HG03521 (cell line): ENCODE measurements around the gene LLGL2.

ENCODE experiments used
- ATAC-seq: cut with Tn5 transposase; IDR thresholded peaks from one replicate; pipeline ENCODE4 v1.9.1; 2021; ENCODE audit warnings: mild to moderate bottlenecking, moderate library complexity; ENCODE audit not compliant: unreplicated experiment

The LLGL2 gene

DNA sequence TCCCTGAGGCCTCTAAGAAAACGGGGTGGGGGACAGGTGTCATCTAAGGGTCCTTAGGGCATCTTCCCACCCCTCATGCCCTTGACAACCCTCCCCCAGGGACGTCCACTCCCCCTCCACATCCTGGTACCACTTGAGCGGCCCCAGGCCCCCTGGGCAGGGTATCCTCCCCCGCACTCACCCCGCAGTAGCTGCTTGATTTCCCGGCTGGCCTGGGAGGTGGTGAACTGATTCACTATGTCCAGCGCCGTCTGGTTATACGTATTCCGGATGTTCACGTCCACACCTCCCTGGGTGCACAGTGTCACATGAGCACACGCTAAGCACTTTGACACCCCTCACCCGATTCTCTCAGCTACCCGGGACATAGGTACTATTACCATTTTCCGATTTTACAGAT lies 19.9 kb upstream of the LLGL2 start:
- no peak for ATAC-seq

DNA sequence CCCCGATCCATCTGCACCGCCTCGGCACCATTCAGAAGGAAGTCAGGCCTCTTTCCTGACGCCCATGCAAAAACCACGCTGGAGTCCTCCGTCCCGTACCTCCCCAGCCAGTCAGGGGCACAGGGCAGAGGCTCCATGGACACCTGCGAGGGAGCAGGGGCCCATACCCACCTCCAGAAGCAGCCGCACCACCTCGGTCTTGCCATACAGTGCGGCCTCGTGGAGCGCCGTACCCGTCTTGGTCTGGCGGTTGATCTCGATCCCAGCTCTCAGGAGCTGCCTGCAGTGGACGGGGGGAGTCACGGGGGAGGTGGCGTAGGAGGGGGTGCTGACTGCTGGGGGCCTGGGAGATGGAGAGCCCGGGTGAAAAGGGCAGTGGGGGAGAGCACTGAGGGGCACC lies 19.4 kb upstream of the LLGL2 start:
- ATAC-seq = no peak

DNA sequence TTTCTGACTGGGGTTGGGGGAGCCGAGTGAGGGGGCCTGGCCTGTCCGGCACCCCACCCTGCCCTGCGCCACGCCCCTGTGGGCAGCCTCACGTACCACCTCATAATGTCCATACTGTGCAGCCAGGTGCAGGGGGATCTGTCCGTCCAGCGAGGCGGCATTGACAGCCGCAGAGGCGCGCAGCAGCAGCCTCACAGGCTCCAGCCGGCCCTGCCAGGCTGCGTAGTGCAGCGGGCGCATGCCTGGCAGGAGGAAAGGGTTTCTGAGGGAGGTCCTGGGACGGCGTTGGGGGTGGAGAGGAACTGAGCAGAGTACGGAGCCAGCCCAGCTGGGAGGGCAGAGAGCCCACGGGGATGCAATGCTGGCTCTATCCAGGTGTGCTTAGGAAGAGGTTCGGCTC lies 18.6 kb upstream of the LLGL2 start:
- ATAC-seq = no peak

DNA sequence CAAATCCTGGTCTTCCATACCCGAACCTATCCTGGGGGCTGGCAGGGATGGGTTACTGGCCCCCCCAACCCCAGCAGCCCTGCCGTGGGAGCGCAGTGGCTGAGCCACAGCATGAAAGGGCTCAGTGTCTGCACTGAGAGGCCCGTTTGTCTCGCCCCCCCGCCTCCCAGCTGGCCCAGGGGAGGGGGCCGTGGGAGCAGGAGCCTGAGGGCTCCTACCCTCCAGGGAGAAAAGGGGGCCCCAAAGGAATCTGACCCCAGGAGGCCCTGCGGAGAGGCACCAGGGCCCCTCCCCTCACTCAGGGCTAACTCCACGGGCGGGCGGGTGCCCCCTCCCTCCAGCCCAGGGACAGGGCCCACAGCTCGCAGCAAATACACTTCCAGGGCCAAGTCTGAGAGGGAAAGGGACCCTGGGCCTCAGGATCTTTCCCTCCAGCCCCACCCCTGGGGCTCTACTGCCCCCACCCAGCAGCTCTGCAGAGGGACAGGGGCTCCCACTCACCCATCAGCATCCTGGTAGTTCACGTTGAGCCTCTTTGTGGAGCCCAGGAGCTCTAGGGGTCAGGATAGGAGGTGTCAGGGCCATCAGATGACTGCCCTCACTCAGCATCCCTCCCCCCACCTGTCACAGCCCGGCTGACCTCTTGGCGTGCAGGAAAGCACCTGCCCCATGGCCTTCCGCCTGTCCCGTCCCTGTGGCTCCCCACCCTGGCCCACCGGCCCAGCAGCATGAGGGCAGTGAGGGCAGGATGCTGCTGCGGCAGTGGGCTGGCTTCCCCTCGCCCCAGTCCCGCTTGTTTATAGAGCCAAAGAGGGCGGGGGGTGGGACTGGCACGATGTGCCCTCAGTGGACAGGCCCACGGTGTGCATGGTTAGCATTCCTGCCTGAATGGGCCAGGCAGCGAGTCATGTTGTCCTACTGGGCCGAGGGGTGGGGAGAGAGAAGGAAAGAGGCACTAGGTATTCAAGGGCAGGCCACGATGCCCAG lies 17.5 kb upstream of the LLGL2 start:
- no peak for ATAC-seq

- ATAC-seq = no peak
Measured at GRCh38 chr17:75508931-75509361, 16.6 kb upstream of the LLGL2 start.

DNA sequence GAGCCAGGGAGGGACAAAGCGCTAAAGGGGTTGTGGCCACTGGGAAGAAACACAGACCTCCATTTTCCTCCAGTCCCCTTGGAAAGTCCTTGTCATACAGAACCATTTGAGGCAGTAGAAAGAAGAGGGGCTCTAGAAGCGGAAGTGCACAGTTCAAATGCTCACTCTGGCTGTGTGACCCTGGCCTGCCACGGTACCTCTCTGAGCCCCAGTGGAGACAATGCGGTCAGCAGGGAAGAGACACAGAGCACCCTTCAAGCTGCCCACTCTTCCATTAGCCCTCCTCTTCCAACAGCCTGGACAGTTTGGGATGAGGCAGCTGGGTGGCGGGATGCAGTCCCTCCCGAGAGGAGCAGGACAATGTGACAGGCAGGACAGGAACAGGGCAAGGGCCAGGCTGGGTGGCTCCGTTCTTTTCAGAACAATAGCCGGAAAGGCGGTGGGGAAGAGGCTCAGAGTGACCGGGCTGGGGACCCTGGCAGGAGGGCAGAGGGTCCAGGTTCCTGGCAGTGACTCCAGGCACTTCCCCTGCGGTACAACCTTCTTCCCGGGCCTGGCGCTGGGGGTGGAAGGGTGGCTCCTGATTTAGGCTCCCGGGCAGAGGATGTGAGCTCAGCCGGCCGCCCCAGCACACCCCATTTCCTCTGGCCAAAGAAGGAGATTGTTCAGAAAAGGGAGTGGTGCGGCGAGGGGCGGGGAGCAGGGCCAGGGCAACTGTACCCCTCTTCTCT lies 15.8 kb upstream of the LLGL2 start:
- no peak for ATAC-seq

- ATAC-seq = no peak
Measured at GRCh38 chr17:75511270-75511609, 14.3 kb upstream of the LLGL2 start.

DNA sequence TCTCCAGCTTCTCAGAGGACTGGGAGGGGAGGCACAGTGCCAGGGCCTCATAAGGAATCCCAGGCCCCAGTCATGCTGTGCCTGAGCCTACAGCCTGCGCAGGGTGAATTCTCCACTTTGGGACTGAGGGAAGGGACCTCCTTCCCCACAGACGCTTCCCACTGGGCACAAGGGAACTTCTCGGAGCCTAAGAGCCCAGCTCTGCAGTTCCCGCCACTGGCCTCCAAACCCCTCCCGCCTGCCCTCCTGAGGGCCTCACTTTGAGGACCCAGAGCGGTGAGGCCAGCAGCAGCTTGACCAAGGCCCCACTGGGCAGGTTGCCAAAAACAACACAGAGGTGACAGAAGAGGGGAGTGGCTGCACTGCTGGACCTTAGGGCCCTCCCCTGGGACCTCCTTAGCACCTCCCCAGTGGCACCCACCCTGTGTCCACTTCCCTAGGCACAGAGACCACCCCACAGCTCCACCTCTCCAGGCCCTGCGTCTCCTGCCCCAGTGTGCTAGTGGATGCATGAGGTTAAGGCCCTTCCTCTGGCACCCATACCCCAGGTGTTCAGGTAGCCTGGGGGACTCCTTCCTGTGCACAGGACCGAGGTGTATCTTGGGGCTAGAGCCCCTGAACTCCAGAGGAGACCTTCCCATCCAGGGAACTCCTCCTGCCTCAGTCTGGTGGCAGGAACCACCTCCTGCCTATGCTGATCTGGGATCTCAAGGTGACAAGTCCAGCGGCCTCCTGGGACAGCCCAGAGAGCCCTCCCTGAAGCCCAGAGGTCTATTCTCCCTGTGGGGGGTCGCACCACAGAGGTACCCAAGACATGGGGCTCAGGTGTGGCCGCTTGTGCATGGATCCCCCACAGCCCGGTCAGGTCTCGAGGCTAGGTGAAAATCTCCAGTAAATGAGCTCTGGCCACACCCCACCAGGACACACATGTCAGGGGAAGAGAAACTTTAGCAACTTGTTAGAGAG lies 13.6 kb upstream of the LLGL2 start:
- ATAC-seq = no peak

GRCh38 chr17:75512926-75513640 lies 12.4 kb upstream of the LLGL2 start:
- ATAC-seq = no peak

- ATAC-seq = no peak
Measured at GRCh38 chr17:75513641-75514000, 11.9 kb upstream of the LLGL2 start.

- ATAC-seq = no peak
Measured at GRCh38 chr17:75514299-75514918, 11.1 kb upstream of the LLGL2 start.

DNA sequence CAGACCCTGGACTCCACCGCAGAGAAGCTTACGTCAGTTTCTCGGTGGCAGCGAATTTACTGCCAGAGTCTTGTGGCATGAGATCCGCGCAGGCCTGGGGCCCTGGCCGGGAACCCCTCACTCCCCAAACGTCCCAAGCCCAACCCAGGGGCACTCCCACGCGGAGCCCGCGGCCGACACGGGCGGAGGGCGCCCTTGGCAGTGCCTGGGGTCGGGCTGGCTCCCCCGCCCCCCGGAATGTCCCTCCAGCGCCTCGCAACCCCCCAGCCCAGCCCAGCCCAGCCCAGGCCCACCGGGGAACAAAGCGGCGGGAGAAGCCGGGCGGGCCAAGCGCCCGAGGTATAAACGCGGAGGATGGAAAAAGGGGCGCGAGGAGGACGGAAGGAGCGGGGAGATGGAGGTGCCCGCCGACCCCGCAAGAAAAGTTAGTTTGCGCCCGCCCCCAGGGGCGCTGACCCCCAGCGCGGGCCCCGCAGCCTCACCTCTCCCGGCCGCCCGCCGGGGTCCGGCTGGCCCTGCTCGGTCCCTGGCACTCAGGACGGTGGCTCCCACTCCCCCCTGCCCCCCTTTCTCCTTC lies 10.5 kb upstream of the LLGL2 start:
- ATAC-seq = no peak

DNA sequence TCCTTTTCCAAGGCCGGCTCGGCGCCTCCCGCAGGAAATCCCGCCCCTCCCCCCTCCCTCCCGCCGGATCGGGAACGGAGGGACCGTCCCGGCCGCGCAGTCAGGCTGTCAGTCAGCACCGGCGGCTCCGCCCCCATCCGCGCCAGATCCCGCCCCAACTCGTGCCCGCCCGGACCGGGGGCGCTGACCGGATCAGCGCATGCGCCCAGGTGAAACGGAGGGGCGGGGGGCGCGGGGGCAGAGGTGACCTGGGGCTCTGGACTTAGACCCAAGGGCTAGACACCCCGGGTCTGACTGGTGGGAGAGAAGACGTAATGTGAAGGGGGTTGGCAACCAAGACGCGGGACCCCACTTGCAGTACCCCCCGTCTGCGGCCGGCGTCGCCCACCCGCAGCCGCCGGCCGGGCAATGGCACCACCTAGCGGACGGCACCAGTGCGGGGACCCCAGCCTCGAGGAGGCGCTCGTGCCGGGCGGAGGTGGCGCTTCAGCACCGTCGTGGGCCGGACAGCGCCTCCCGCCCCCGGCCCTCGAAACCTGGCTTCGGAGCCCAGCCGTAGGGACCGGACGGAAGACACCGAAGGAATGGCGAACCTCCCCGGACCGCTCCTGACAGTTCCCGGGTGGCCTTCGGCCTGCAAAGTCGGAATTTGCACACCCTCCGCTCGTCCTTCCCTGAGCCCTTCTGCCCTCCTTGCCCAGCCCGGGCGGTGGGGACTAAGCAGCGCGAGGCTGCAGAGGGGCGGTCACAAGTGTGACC lies 9.8 kb upstream of the LLGL2 start, which contains the start of gene CASKIN2:
Gene CASKIN2, minus strand, starts transcription at position 42 of the 759 bp plus-strand sequence. CDS start 1,733 bp downstream, outside the sequence.
- ATAC-seq = peak; percentile 34

DNA sequence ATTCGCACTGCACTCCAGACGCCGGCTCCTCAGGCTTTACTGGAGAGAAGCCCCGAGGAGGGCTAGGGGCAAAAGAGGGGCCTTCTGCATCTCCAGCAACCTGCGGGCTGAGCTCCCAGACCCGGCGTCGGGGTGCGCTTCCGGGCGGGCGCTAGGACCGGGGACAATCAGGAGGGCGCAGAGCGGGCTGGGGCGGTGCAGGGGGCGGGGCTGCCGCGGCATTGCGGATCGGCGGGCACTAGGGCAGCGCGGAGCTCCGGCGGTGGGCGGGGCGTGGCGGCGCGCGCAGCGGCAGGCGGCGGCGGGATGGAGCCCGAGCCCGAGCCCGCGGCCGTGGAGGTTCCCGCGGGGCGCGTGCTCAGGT lies 9.3 kb upstream of the LLGL2 start, which contains the start of gene TSEN54:
Gene TSEN54, plus strand, starts transcription at position 274 of the 364 bp plus-strand sequence. Its CDS starts 33 bp downstream, at position 307.
- peak; percentile 69 for ATAC-seq

DNA sequence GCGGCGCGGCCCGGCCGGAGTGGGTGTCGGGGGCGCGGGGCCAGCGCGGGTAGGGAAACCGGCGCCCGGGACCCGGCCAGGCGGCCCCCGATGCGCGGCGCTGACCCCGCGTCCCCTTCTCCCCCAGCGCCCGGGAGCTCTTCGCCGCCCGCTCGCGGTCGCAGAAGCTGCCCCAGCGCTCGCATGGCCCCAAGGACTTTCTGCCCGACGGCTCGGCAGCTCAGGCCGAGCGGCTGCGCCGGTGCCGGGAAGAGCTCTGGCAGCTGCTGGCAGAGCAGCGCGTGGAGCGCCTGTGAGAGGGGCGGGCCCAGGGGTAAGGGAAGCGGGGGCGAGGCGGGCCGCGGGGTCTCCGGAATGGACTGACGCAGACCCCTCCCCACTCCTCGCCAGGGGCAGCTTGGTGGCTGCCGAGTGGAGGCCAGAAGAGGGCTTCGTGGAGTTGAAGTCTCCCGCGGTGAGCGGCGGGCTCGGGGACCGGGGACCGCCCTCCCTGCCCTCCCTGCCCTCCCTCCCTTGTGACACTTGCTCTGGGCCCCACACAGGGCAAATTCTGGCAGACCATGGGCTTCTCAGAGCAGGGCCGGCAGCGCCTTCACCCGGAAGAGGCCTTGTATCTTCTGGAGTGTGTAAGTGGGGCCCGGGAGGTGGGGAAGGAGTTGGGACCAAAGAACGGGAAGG lies 8.7 kb upstream of the LLGL2 start:
- peak; percentile 14 for ATAC-seq

DNA sequence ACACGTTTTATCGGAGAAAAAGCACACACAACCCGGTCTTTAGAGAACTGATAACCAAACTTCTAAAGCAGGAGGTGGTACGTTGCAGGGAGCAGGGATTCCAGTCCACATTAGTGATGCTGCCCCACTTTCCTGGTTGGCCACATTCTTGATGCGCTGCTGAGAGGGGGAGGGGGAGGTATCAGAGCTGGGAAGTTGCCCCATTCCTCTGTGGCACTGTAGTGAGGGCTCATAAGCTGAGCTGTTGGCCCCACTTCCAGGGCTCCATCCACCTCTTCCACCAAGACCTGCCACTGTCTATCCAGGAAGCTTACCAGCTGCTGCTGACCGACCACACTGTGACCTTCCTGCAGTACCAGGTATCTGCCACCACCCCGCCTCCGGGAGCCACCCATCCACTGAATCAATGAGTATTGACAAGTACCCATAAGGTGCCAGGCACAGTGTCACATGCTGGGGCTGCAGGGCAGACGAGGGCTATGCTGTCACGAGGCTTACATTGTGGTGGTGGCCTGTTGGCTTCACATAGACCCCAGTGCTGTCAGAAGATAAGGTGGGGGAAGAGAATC lies 8.1 kb upstream of the LLGL2 start:
- ATAC-seq = no peak

GRCh38 chr17:75518201-75518600 lies 7.3 kb upstream of the LLGL2 start:
- ATAC-seq = no peak
